Neuron (in vitro differentiated cells): ENCODE data around the gene BRAF.
"Not testable (repeated sequence)": the region's sequence is repeated elsewhere in the genome, so short reads cannot be mapped to it uniquely, and the experiment has no call there.

ENCODE experiments used
- H2AFZ ChIP-seq: one replicate; pipeline ENCODE4 v1.6.1; 2013; ENCODE audit warnings: low read depth, mild to moderate bottlenecking, inconsistent platforms, low read length, moderate library complexity
- H3K27me3 ChIP-seq: one replicate; pipeline ENCODE4 v1.6.1; 2013; ENCODE audit warnings: low read length; ENCODE audit not compliant: insufficient read depth
- H3K36me3 ChIP-seq: one replicate; pipeline ENCODE4 v1.6.1; 2013; ENCODE audit warnings: low read length; ENCODE audit not compliant: insufficient read depth
- H3K4me1 ChIP-seq: one replicate; pipeline ENCODE4 v1.6.1; 2013; ENCODE audit warnings: low read length; ENCODE audit not compliant: insufficient read depth
- H3K4me3 ChIP-seq: 2 replicates; pipeline ENCODE4 v1.5.1; 2013; ENCODE audit warnings: mild to moderate bottlenecking, low read length, moderate library complexity
- H3K9me3 ChIP-seq: one replicate; pipeline ENCODE4 v1.6.1; 2013; ENCODE audit warnings: low read length

BRAF gene

DNA sequence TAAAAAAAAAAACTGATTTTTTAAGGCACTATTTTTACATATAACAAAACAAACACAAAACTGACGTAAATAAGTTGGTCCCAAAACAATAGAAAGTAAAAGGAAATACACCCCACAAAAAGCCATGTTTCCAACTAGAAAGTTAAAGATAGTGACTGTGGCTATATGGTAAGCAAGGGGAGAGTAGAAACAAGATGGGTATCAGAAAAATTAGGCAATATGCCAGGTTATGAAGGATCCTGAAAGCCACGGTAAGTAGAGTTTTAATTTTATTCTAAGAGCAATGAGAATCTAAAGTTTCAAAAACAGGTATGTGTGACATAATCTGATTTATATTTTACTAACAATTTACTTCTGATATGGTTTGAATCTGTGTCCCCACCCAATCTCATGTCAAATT is 61.5 kb downstream of the BRAF start:
- peaks cover 5% of the 10 kb centered on the region for H3K9me3 ChIP-seq
- H3K36me3 ChIP-seq = peaks cover 3% of the 10 kb centered on the region
- H2AFZ ChIP-seq = no peak overlapping the region
- H3K4me3 ChIP-seq = no peak overlapping the region
- no peaks in the 10 kb centered on the region for H3K27me3 ChIP-seq
- H3K4me1 ChIP-seq = no peaks in the 10 kb centered on the region

DNA sequence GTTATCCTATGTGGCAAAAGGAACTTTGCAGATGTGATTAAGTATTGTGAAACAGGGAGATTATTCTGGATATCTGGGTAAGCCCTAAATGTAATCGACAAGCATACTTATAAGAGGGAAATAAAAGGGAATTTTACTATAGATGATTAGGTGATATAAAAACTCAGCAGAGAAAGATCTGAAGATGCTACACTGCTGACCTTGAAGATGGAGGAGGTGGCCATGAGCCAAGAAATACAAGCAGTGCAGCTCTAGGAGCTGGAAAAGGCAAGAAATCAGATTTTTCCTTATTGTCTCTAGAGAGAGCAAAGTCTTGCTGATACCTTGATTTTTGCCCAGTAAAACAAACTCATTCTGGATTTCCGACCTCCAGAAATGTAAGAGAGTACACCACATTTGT is 67.7 kb downstream of the BRAF start:
- Histone ChIP-seq H2AFZ (no peak overlapping the region), H3K4me3 (no peak overlapping the region), H3K4me1 (no peaks in the 10 kb centered on the region), H3K36me3 (no peaks in the 10 kb centered on the region), H3K27me3 (no peaks in the 10 kb centered on the region), H3K9me3 (no peaks in the 10 kb centered on the region)

DNA sequence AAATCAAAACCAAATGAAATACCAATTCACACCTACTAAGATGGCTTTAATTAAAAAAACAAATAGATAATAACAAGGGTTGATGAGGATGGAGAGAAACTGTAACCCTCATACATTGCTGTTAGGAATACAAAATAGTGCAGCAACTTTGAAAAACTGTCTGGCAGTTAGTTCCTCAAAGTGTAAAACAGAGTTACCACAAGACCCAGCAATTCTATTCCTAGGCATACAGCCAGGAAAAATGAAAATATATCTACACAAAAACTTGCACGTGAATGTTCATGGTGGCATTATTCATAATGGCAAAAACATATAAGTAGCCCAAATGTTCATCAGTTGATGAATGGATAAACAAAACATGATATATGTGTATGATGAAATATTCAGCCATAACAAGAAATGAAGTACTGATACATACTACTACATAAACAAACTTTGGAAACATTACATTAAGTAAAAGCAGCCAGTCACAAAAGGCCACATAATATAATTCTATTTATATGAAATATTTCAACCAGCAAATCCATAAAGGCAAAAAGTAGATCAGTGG is 83.5 kb downstream of the BRAF start:
- Histone ChIP-seq H2AFZ (no peak overlapping the region), H3K9me3 (peaks cover 1% of the 10 kb centered on the region), H3K27me3 (no peaks in the 10 kb centered on the region), H3K4me1 (no peaks in the 10 kb centered on the region), H3K4me3 (no peak overlapping the region), H3K36me3 (peaks cover 18% of the 10 kb centered on the region)

DNA sequence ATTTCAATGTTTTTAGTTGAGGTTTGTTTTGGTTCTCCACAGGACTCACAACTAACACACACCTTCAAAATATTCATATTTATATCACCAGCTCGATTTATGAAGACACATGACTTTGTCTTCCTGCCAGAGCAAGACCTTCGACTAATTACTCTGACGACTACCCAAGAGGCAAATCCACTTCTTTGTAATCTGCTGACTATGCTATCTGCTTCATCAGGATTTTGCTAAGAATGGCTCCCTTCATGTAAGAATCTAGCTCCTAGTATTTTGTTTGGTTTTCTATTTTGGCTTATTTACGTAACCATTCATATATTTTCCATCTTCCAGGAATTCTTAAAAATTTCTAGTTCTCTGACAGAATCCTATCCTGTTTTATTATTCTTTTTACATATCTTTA is 93.0 kb downstream of the BRAF start:
- Histone ChIP-seq H3K27me3 (no peaks in the 10 kb centered on the region), H3K4me1 (no peaks in the 10 kb centered on the region), H2AFZ (no peak overlapping the region), H3K4me3 (no peak overlapping the region), H3K36me3 (peaks cover 27% of the 10 kb centered on the region), H3K9me3 (no peaks in the 10 kb centered on the region)

DNA sequence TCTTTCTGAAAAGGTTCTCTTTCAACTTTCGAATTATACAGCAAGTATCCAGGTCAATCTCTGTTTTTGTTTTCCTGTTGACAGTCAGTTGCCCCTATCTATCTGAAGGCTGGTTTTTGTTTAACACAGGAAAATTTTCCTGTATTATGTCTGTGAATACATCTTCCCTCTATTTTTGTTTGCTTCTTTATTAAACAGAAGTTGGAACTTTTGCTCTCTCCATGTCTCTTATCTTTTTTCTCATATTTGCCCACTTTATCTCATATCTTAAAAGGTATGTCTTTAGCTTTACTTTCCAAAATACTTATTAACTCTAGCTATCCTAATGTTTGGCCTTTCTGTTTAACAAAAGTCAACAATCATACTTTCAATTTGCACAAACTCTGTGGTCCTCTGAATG is 95.0 kb downstream of the BRAF start:
- no peaks in the 10 kb centered on the region for H3K4me1 ChIP-seq
- H3K9me3 ChIP-seq = no peaks in the 10 kb centered on the region
- no peak overlapping the region for H2AFZ ChIP-seq
- peaks cover 23% of the 10 kb centered on the region for H3K36me3 ChIP-seq
- no peak overlapping the region for H3K4me3 ChIP-seq
- no peaks in the 10 kb centered on the region for H3K27me3 ChIP-seq

DNA sequence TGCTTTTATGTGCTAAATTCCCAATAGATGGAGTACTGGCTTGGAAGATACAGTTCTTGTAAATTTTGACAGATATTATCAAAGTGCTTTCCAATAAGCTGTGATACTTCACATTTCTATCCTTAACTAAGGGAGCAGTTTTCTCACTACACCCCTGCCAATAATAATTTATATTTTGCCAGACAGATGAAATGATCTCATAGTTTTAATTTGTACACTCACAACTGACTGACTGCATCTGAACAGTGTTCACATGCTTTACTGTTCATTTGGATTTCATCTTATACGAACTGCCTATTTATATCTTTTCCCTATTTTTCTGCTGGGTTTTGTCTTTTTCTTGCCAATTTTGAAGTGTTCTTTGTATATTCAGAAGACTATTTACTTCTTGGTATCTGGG is 96.0 kb downstream of the BRAF start:
- no peaks in the 10 kb centered on the region for H3K4me1 ChIP-seq
- no peaks in the 10 kb centered on the region for H3K27me3 ChIP-seq
- no peak overlapping the region for H2AFZ ChIP-seq
- peaks cover 19% of the 10 kb centered on the region for H3K36me3 ChIP-seq
- H3K9me3 ChIP-seq = no peaks in the 10 kb centered on the region
- no peak overlapping the region for H3K4me3 ChIP-seq

DNA sequence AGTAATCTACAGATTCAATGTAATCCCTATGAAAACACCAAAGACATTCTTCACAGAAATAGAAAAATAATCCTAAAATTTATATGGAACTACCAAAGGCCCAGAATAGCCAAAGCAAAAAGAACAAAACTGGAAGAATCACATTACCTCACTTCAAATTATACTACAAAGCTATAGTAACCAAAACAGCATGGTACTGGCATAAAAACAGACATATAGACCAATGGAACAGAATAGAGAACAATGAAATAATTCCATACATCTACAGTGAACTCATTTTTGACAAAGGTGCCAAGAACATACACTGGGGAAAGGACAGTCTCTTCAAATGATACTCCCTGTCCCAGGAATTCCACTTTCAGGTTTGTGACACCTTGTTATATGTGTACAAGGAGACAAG is 107.3 kb downstream of the BRAF start:
- H3K9me3 ChIP-seq, H2AFZ ChIP-seq, H3K4me1 ChIP-seq, H3K36me3 ChIP-seq, H3K27me3 ChIP-seq, H3K4me3 ChIP-seq: not testable (repeated sequence)

DNA sequence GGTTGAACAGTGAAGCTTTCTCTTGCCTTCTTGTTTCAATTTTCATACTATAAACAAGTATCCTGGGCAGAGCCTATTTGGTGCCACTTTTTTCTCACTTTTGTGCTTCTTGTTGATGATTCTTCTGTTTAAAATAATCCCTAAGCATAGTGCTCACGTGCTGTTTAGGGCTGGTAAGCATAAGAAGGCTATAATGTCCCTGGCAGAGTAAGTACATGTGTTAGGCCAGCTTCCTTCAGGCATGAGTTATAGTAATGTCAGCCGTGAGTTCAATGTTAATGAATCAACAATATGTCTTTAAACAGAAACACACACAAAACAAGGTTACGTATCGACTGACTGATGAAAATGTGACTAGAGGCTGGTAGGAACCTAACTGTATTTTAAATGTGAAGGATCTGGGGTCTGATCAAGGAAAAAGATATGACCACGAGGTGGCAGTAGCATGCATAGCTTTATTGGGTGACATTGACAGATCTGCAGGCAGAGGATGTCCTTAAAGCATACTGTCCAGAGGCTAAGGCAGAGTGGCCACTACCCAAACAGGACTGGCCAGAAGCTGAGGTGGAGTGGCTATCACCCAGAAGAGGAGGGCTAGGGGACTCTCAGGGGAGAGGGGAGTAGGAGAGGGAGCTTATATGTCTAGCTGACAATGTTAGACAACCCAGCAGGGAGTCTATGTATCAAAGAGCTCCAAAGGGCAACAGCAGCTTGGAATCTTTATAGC is 113.7 kb downstream of the BRAF start:
- Histone ChIP-seq H2AFZ (no peak overlapping the region), H3K4me1 (no peaks in the 10 kb centered on the region), H3K27me3 (no peaks in the 10 kb centered on the region), H3K36me3 (peaks cover 6% of the 10 kb centered on the region), H3K9me3 (no peaks in the 10 kb centered on the region), H3K4me3 (no peak overlapping the region)

DNA sequence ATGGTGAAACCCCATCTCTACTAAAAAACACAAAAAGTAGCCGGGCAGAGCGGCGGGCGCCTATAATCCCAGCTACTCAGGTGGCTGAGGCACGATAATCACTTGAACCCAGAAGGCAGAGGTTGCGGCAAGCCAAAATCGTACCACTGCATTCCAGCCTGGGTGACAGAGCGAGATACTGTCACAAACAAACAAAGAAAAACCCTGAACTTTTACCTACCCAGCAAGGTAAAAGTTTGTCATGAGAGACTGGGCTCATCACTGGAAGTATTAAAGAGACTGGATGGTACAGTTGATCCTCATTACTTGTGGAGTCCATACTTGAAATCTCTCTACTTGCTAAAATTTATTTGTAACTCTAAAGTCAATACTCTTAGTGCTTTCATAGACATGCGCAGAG is 114.3 kb downstream of the BRAF start:
- Histone ChIP-seq H3K36me3 (peaks cover 8% of the 10 kb centered on the region), H3K4me3 (no peak overlapping the region)

DNA sequence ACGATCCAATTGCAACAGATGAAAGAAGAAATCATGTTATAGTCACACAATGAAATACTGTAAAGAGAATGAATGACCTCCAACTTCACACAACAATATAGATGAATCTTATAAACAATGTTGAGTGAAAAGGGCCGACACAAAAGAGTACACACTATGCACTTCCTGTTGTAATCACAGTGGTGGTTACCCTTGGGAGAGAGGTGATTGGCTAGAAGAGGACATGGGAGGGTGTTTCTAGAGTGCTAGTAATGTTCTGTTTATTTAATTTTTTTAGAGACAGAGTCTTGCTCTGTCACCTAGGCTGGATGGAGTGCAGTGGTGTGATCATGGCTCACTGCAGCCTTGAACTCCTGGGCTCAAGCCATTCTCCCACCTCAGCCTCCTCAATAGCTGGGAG is 145.8 kb downstream of the BRAF start:
- H3K4me1 ChIP-seq = no peaks in the 10 kb centered on the region
- peaks cover 71% of the 10 kb centered on the region for H3K36me3 ChIP-seq
- no peaks in the 10 kb centered on the region for H3K27me3 ChIP-seq
- no peak overlapping the region for H3K4me3 ChIP-seq
- H3K9me3 ChIP-seq = no peaks in the 10 kb centered on the region
- H2AFZ ChIP-seq = no peak overlapping the region

More for the DNA sequence above, 114.3 kb downstream of the BRAF start:
- no peaks in the 10 kb centered on the region for H3K9me3 ChIP-seq
- no peak overlapping the region for H2AFZ ChIP-seq
- H3K27me3 ChIP-seq = no peaks in the 10 kb centered on the region
- no peaks in the 10 kb centered on the region for H3K4me1 ChIP-seq

DNA sequence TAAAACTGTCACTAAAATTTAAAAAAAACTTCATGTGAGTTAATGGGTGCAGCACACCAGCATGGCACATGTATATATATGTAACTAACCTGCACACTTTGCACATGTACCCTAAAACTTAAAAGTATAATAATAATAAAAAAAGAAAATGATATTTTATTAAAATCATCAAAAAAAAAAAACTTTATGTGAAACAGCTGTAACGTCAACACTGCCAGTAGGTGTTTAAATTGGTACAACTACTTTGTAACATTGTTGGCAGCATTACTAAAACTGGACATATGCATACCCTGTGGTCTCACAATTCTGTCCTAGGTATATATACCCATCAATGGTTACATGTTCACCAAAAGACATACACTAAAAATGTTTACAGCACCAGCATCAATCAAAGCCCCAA is 146.2 kb downstream of the BRAF start:
- no peaks in the 10 kb centered on the region for H3K4me1 ChIP-seq
- H3K4me3 ChIP-seq = no peak overlapping the region
- H3K36me3 ChIP-seq = peaks cover 72% of the 10 kb centered on the region

DNA sequence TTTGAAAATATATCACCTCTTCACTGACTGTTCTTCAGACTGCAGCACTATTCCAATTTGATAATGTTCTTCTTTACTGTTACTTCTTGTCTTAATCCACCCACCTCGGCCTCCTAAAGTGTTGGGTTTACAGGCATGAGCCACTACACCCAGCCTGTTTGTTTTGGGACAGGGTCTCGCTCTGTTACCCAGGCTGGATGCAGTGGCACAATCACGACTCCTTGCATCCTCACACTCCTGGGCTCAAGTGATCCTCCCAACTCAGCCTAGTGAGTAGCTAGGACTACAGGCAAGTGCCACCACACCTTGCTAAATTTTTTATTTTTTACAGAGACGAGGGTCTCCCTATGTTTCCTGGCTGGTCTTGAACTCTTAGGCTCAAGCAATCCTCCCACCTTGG is 150.4 kb downstream of the BRAF start:
- Histone ChIP-seq H3K9me3 (no peaks in the 10 kb centered on the region), H2AFZ (no peak overlapping the region), H3K27me3 (no peaks in the 10 kb centered on the region), H3K4me3 (no peak overlapping the region), H3K4me1 (no peaks in the 10 kb centered on the region), H3K36me3 (peaks cover 69% of the 10 kb centered on the region)

More for the DNA sequence above, 146.2 kb downstream of the BRAF start:
- Histone ChIP-seq H3K9me3 (no peaks in the 10 kb centered on the region), H3K27me3 (no peaks in the 10 kb centered on the region), H2AFZ (no peak overlapping the region)

DNA sequence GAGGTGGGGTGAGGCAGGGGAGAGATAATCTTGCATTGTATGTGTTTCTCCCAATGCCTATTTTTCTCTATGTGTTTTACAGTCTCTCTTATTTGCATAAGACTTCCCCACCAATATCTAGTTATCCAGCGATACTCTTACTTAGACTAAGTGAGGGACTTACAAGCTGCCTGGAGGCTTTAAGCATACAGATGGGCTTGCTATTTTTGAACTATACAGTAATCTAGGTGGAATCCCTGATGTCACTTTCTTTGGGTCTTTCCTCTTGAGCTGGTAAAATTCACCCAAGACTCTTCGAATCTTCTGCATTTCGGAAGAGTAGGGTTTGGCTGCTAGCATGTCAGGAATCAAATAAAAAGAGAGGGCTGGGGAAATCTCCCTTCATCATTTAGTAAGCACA is 151.6 kb downstream of the BRAF start:
- no peak overlapping the region for H2AFZ ChIP-seq
- H3K36me3 ChIP-seq = peaks cover 68% of the 10 kb centered on the region
- no peaks in the 10 kb centered on the region for H3K4me1 ChIP-seq
- H3K9me3 ChIP-seq = peaks cover 2% of the 10 kb centered on the region
- no peak overlapping the region for H3K4me3 ChIP-seq
- no peaks in the 10 kb centered on the region for H3K27me3 ChIP-seq

DNA sequence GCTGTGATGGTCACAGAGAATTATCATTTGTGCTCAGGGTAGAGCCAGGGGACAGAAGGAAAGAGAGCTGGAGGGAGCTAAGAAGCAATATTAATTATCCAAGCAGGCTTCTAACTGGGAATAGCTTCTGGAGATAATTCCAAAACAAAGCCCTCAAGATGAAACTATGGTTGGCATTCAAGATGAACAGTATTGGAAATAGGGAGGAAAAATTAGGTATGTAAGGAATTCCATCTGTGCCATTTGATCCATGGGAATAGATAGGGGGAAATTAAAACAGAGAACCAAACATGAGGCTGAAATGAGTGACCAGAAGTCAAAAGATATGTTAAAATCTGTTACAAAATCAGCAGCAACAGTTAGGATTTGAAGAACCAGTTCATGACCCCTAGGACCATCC is 152.9 kb downstream of the BRAF start:
- no peak overlapping the region for H2AFZ ChIP-seq
- no peaks in the 10 kb centered on the region for H3K4me1 ChIP-seq
- H3K4me3 ChIP-seq = no peak overlapping the region
- peaks cover 4% of the 10 kb centered on the region for H3K9me3 ChIP-seq
- H3K36me3 ChIP-seq = peaks cover 59% of the 10 kb centered on the region
- H3K27me3 ChIP-seq = no peaks in the 10 kb centered on the region
